MCF 10A (cell line): ENCODE results near the gene ZNG1C. TPM values are rescaled to one million over a fixed set of nuclear protein-coding genes. Genes with fewer than 3 reads are reported as not detected.
"Not testable (repeated sequence)": the region's sequence is repeated elsewhere in the genome, so short reads cannot be mapped to it uniquely, and the experiment has no call there.

ENCODE experiments used
- BruUV-seq: library from RNA; stranded (reverse); fragments of 400-500 nt; replicated peaks from 2 replicates; lab custom pipeline; 2021; lab: Mats Ljungman, UMichigan
- CTCF ChIA-PET: fragments of 300-600 bp; sonication (Branson Sonifier 250); formaldehyde crosslinking; extraction: SDS; loops from one replicate; lab custom pipeline; 2021; ENCODE audit warnings: antibody characterized with exemption, inconsistent platforms; lab: Yijun Ruan, JAX
- POLR2A ChIA-PET: fragments of 300-600, 350-650 bp; sonication (Branson Sonifier 250); formaldehyde crosslinking; extraction: SDS; loops from one replicate; lab custom pipeline; 2020; ENCODE audit warnings: antibody characterized with exemption, inconsistent platforms; lab: Yijun Ruan, JAX
- DNase-seq: peaks from one replicate; pipeline ENCODE4 v3.0.0-alpha.2; 2018; ENCODE audit not compliant: unreplicated experiment
- H3K27ac Mint-ChIP-seq: one replicate; pipeline ENCODE4 v1.8.0; 2022; ENCODE audit warnings: mild to moderate bottlenecking, low read depth, mixed read lengths; ENCODE audit not compliant: unreplicated experiment
- H3K27me3 Mint-ChIP-seq: one replicate; pipeline ENCODE4 v1.8.0; 2022; ENCODE audit warnings: mixed read lengths; ENCODE audit not compliant: insufficient read depth, unreplicated experiment
- H3K36me3 Mint-ChIP-seq: one replicate; pipeline ENCODE4 v1.8.0; 2022; ENCODE audit warnings: mild to moderate bottlenecking, moderate library complexity, mixed read lengths; ENCODE audit not compliant: insufficient read depth, unreplicated experiment
- H3K4me1 Mint-ChIP-seq: one replicate; pipeline ENCODE4 v1.8.0; 2022; ENCODE audit warnings: mixed read lengths; ENCODE audit not compliant: insufficient read depth, unreplicated experiment
- H3K4me3 Mint-ChIP-seq: one replicate; pipeline ENCODE4 v1.8.0; 2022; ENCODE audit warnings: mild to moderate bottlenecking, moderate library complexity, mixed read lengths; ENCODE audit not compliant: unreplicated experiment
- H3K9me3 Mint-ChIP-seq: one replicate; pipeline ENCODE4 v1.8.0; 2022; ENCODE audit warnings: mixed read lengths; ENCODE audit not compliant: unreplicated experiment
- intact Hi-C: fragments of 100-400 bp; cut with micrococcal nuclease; formaldehyde crosslinking; loops from 2 replicates; pipeline ENCODE4 v1.14.1; 2022
- total RNA-seq: library from RNA; stranded (reverse); gene quantifications from 2 replicates; pipeline ENCODE4 v1.2.3, GENCODE V29; 2022

The ZNG1C gene
- total RNA-seq, 1 experiment from 2014 or later = 65.1 TPM

DNA sequence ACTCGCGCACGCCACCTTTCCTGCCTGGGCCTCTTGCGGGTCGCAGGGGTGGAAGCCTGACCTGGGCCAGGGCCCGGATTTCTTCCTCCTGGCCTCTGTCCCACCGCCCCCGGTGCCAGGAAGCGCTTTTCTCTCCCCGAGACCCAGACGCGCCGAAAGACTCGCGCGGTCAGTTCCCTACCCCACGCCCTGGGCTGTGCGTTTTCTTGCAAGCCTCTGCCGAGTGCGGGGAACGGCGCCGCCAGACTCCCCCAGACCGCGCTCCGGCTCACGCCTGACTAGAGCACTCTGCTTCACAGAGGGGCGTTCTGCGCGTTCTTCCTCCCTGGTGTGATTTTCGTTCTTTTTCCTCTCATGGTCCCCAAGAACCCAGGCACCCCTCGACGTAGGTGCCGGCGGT, 65.3 kb downstream of the ZNG1C start:
- H3K27ac Mint-ChIP-seq, DNase-seq, BruUV-seq, H3K9me3 Mint-ChIP-seq, H3K27me3 Mint-ChIP-seq, intact Hi-C loops, H3K4me3 Mint-ChIP-seq, H3K36me3 Mint-ChIP-seq, CTCF ChIA-PET, POLR2A ChIA-PET, H3K4me1 Mint-ChIP-seq: not testable (repeated sequence)

DNA sequence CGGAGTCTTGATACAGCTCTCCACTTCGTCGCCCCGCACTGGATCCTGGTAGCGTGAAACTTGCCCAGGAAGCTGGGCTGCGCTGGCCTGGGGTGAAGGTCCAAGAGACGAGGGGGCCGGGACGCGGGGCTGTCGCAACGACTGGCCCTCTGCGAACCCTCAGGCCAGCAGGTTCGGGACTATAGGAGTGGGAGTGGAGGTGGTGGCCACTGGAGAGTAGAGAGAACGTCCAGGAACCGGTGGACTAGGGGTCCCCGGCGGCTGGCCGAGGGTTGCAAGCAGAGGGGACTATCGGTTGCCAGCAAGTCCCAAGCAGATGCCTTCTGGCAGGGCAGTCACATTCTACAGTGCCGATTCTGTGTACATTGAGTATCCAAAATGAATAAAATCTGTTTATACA, 65.9 kb downstream of the ZNG1C start:
- H3K4me1 Mint-ChIP-seq, H3K27ac Mint-ChIP-seq, H3K9me3 Mint-ChIP-seq, BruUV-seq, POLR2A ChIA-PET, CTCF ChIA-PET, DNase-seq, intact Hi-C loops, H3K36me3 Mint-ChIP-seq, H3K27me3 Mint-ChIP-seq, H3K4me3 Mint-ChIP-seq: not testable (repeated sequence)

DNA sequence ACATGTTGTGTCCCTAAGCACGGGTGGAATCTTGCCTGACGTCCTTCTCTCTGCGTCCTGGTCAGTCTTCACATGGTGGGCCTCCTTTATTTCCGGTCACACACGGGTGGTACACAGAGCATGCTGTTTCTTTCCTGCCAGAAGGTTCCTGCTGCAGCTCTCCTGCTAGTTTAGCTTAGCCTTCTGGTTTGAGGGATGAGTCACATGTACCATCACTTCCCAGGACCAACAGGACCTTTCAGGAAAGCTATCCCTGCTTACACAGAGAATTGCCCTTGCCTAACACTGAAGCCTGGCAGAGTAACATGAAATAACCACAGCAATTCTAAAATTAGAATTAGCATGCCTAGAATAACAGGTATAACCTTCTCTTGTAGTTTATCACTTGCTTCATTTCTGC, 69.4 kb downstream of the ZNG1C start:
- CTCF ChIA-PET, H3K4me1 Mint-ChIP-seq, H3K27me3 Mint-ChIP-seq, POLR2A ChIA-PET, intact Hi-C loops, DNase-seq, H3K9me3 Mint-ChIP-seq, H3K4me3 Mint-ChIP-seq, H3K36me3 Mint-ChIP-seq, BruUV-seq, H3K27ac Mint-ChIP-seq: not testable (repeated sequence)

GRCh38 chr9:68318209-68318608, 76.4 kb downstream of the ZNG1C start:
- H3K4me1 Mint-ChIP-seq, H3K27ac Mint-ChIP-seq, H3K36me3 Mint-ChIP-seq, POLR2A ChIA-PET, H3K27me3 Mint-ChIP-seq, BruUV-seq, CTCF ChIA-PET, H3K4me3 Mint-ChIP-seq, DNase-seq, H3K9me3 Mint-ChIP-seq, intact Hi-C loops: not testable (repeated sequence)

- H3K27ac Mint-ChIP-seq = not testable (repeated sequence)
Measured at GRCh38 chr9:68323749-68324148, 82.0 kb downstream of the ZNG1C start.

GRCh38 chr9:68324518-68324917, 82.7 kb downstream of the ZNG1C start:
- POLR2A ChIA-PET, H3K27ac Mint-ChIP-seq, H3K27me3 Mint-ChIP-seq, H3K4me1 Mint-ChIP-seq, CTCF ChIA-PET, H3K9me3 Mint-ChIP-seq, DNase-seq, BruUV-seq, intact Hi-C loops, H3K36me3 Mint-ChIP-seq, H3K4me3 Mint-ChIP-seq: not testable (repeated sequence)

More at GRCh38 chr9:68323749-68324148, 82.0 kb downstream of the ZNG1C start:
- H3K4me1 Mint-ChIP-seq, intact Hi-C loops, H3K36me3 Mint-ChIP-seq, H3K9me3 Mint-ChIP-seq, POLR2A ChIA-PET, DNase-seq, H3K27me3 Mint-ChIP-seq, BruUV-seq, CTCF ChIA-PET, H3K4me3 Mint-ChIP-seq: not testable (repeated sequence)

GRCh38 chr9:68329106-68329505, 87.3 kb downstream of the ZNG1C start:
- BruUV-seq, DNase-seq, intact Hi-C loops, CTCF ChIA-PET, H3K4me3 Mint-ChIP-seq, H3K27me3 Mint-ChIP-seq, POLR2A ChIA-PET, H3K9me3 Mint-ChIP-seq, H3K36me3 Mint-ChIP-seq, H3K4me1 Mint-ChIP-seq, H3K27ac Mint-ChIP-seq: not testable (repeated sequence)

DNA sequence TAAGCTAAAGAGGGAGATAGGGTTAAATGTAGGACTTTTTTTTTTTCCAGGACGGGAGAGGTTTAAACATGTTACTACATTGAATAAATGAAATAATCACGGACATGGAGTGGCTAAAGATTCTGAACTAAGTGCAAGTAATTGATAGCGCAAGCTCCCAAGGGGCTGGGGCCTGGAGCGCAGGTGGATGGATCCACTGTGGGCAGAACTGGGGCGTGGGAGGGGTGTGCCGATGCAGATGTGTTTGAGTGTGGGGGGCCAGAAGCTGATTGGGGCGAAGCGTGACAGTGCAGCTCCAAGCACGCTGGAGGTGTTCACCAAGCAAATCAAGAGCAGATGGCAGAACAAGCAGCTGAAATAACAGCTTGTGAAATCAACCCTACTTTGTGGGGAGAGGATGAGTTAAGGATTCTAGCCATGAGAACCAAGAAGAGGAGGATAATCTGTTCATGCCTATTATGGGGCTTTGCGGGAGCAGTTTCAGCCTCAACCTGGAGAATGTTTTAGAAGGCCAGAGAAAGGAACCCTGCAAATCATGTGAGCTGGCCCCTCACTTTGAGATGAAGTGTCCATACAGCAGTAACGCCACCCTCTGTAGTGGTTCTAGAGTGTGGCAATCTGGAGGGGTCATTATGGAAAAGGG, 88.9 kb downstream of the ZNG1C start:
- DNase-seq, H3K27me3 Mint-ChIP-seq, H3K4me1 Mint-ChIP-seq, CTCF ChIA-PET, H3K27ac Mint-ChIP-seq, H3K9me3 Mint-ChIP-seq, intact Hi-C loops, H3K36me3 Mint-ChIP-seq, BruUV-seq, POLR2A ChIA-PET, H3K4me3 Mint-ChIP-seq: not testable (repeated sequence)

- H3K4me1 Mint-ChIP-seq, CTCF ChIA-PET, DNase-seq, H3K36me3 Mint-ChIP-seq, H3K27ac Mint-ChIP-seq, H3K4me3 Mint-ChIP-seq, H3K27me3 Mint-ChIP-seq, H3K9me3 Mint-ChIP-seq, POLR2A ChIA-PET, BruUV-seq, intact Hi-C loops: not testable (repeated sequence)
Measured at GRCh38 chr9:68332122-68332521, 90.3 kb downstream of the ZNG1C start.
